HG03442 (cell line): ENCODE measurements around the gene LATS2.

ENCODE experiments used
- ATAC-seq: cut with Tn5 transposase; IDR thresholded peaks from one replicate; pipeline ENCODE4 v1.9.1; 2021; ENCODE audit warnings: mild to moderate bottlenecking, moderate library complexity; ENCODE audit not compliant: unreplicated experiment

The LATS2 gene

DNA sequence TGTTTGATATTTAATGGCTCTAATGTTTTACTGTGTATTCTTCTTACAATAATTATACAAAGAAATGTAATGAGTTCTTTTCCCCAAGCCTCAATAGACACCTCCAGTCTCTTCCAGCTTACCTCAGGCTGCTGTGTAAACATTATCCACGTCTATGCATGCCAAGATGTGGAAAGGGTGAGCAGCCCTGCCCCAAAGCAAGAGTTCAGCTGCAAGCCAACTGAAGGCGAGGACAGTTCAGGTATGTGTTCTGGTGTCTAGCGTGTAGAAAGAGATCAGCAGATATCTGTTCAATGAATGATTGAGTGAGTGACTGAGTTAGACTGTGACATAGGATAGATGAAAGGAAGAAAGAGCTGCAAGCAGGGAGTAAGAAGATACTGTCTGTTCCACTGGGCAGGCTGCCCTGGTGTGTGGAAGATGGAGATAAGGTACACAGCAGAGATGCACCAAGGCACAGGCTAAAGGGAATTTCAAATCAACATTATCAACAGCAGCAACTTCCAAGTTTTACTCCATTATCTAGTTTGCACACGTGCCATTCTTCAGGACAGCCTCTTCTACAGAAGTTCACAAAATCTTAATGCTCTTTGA lies 66.0 kb downstream of the LATS2 start:
- no peak for ATAC-seq

DNA sequence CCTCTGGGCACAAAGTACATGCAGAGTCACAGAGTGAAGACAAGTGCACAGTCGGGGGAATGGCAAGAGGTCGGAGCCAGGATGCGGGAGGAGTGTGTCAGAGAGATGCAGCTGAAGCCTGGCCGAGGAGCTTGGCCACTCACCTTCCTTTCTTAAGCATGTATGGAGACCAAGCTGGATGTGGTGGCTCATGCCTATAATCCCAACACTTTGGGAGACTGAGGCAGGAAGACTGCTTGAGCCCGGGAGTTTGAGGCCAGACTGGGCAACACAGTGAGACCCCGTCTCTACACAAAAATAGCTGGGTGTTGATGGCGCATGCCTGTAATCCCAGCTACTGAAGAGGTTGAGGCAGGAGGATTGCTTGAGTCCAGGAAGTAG lies 67.0 kb downstream of the LATS2 start:
- ATAC-seq = no peak

- ATAC-seq = no peak
These were observed 67.5 kb downstream of the LATS2 start for GRCh38 chr13:20993661-20994440.

DNA sequence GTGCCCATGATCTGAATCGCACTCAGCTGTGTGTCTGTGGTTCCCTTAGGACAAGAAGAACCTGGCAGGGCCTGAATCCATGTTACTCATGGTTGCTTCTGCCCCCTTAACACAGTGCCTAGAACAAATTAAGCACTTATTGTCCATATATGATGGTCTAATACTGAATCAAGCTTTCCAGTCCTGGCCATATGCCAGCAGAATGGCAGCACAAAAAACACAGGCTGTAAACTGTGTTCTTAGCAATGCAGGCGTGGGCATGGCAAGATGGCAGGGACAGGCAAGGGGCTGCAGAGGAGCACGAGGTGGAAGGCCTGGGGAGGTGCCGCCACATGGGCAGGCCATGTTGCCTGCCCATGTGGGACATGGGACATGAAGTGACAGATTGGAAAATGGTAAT lies 68.2 kb downstream of the LATS2 start:
- ATAC-seq = no peak

GRCh38 chr13:20991741-20992520 lies 69.5 kb downstream of the LATS2 start:
- no peak for ATAC-seq

GRCh38 chr13:20990910-20991525 lies 70.4 kb downstream of the LATS2 start:
- ATAC-seq = no peak

GRCh38 chr13:20989656-20990321 lies 71.6 kb downstream of the LATS2 start:
- ATAC-seq = no peak

- ATAC-seq = no peak
These were observed 72.3 kb downstream of the LATS2 start for GRCh38 chr13:20988909-20989655.

- no peak for ATAC-seq
These were observed 73.1 kb downstream of the LATS2 start for GRCh38 chr13:20988033-20988908.

GRCh38 chr13:20987599-20987998 lies 73.8 kb downstream of the LATS2 start:
- ATAC-seq = no peak

- ATAC-seq = no peak
These were observed 76.5 kb downstream of the LATS2 start for GRCh38 chr13:20984879-20985278.

- no peak for ATAC-seq
These were observed 78.0 kb downstream of the LATS2 start for GRCh38 chr13:20983386-20983785.

GRCh38 chr13:20981370-20982095 lies 79.9 kb downstream of the LATS2 start:
- no peak for ATAC-seq

GRCh38 chr13:20980899-20981298 lies 80.5 kb downstream of the LATS2 start:
- ATAC-seq = no peak

- ATAC-seq = no peak
These were observed 81.0 kb downstream of the LATS2 start for GRCh38 chr13:20980430-20980829.

GRCh38 chr13:20977394-20977793 lies 84.0 kb downstream of the LATS2 start:
- no peak for ATAC-seq

- no peak for ATAC-seq
These were observed 86.3 kb downstream of the LATS2 start for GRCh38 chr13:20974981-20975585.

GRCh38 chr13:20973886-20974425 lies 87.4 kb downstream of the LATS2 start:
- no peak for ATAC-seq
